PC-3 (cell line): ENCODE results near the gene IRX2. TPM values are rescaled to one million over a fixed set of nuclear protein-coding genes. Genes with fewer than 3 reads are reported as not detected.

ENCODE experiments used
- ATAC-seq: fragments of 200-7000 bp; cut with Tn5 transposase; 2 replicates; pipeline ENCODE4 v1.9.1; 2020; ENCODE audit warnings: mild to moderate bottlenecking, moderate library complexity
- BruUV-seq: library from RNA; stranded (reverse); fragments of 400-500 nt; replicated peaks from 2 replicates; lab custom pipeline; 2021; lab: Mats Ljungman, UMichigan
- CTCF ChIA-PET: fragments of 300-600 bp; sonication (Branson Sonifier 250); formaldehyde crosslinking; loops from one replicate; lab custom pipeline; 2022; ENCODE audit warnings: antibody characterized with exemption; lab: Charles Lee
- POLR2A ChIA-PET: fragments of 300-600 bp; sonication (Branson Sonifier 250); formaldehyde crosslinking; loops from one replicate; lab custom pipeline; 2022; ENCODE audit warnings: antibody characterized with exemption; ENCODE audit not compliant: unreplicated experiment; lab: Charles Lee
- DNase-seq: peaks from one replicate; pipeline ENCODE4 v3.0.0-alpha.2; 2015
- H2AFZ ChIP-seq: fragments of 300-600 bp; sonication (generic); 2 replicates; pipeline ENCODE4 v1.6.0; 2016; ENCODE audit warnings: antibody characterized with exemption, low read length
- H3F3A ChIP-seq: fragments of 300-600 bp; sonication (generic); one replicate; pipeline ENCODE4 v1.6.0; 2017; ENCODE audit warnings: antibody characterized with exemption, low read length, control low read depth, mild to moderate bottlenecking; ENCODE audit not compliant: unreplicated experiment
- H3K27ac ChIP-seq: fragments of 300-600 bp; sonication (generic); 2 replicates; pipeline ENCODE4 v1.5.1; 2016; ENCODE audit warnings: mild to moderate bottlenecking, low read length
- H3K27me3 ChIP-seq: fragments of 300-600 bp; sonication (generic); 2 replicates; pipeline ENCODE4 v1.6.1; 2016; ENCODE audit warnings: low read length, mixed read lengths
- H3K36me3 ChIP-seq: fragments of 300-600 bp; sonication (generic); 2 replicates; pipeline ENCODE4 v1.6.1; 2016; ENCODE audit warnings: low read depth, mixed run types, low read length, mixed read lengths
- H3K4me1 ChIP-seq: fragments of 300-600 bp; sonication (generic); 2 replicates; pipeline ENCODE4 v1.5.1; 2016; ENCODE audit warnings: low read length; ENCODE audit not compliant: insufficient read depth
- H3K4me2 ChIP-seq: fragments of 300-600 bp; sonication (generic); 2 replicates; pipeline ENCODE4 v1.6.0; 2016; ENCODE audit warnings: low read length
- H3K4me3 ChIP-seq: fragments of 300-600 bp; sonication (generic); 2 replicates; pipeline ENCODE4 v1.5.1; 2016; ENCODE audit warnings: mild to moderate bottlenecking, low read length, mixed read lengths
- H3K79me2 ChIP-seq: fragments of 300-600 bp; sonication (generic); 2 replicates; pipeline ENCODE4 v1.6.1; 2017; ENCODE audit warnings: low read length, mixed read lengths
- H3K9ac ChIP-seq: fragments of 300-600 bp; sonication (generic); 2 replicates; pipeline ENCODE4 v1.6.0; 2016; ENCODE audit warnings: mild to moderate bottlenecking, low read length
- H3K9me2 ChIP-seq: fragments of 300-600 bp; sonication (generic); replicated peaks from 2 replicates; pipeline ENCODE4 v1.6.1; 2016; ENCODE audit warnings: mixed run types, low read length, mixed read lengths
- H3K9me3 ChIP-seq: fragments of 300-600 bp; sonication (generic); 2 replicates; pipeline ENCODE4 v1.6.1; 2016; ENCODE audit warnings: low read length, mixed read lengths
- H4K20me1 ChIP-seq: fragments of 300-600 bp; sonication (generic); 2 replicates; pipeline ENCODE4 v1.6.1; 2016; ENCODE audit warnings: low read length, mixed read lengths
- EZH2 ChIP-seq: fragments of 300-600 bp; sonication (generic); IDR thresholded peaks from one replicate; pipeline ENCODE4 v1.6.1; 2017; ENCODE audit warnings: antibody characterized with exemption, mild to moderate bottlenecking, low read length; ENCODE audit not compliant: unreplicated experiment
- EZH2phosphoT487 ChIP-seq: fragments of 300-600 bp; sonication (generic); IDR thresholded peaks from 2 replicates; pipeline ENCODE4 v1.6.1; 2018; ENCODE audit warnings: mild to moderate bottlenecking, antibody characterized with exemption, low read length, borderline replicate concordance
- intact Hi-C: fragments of 100-400 bp; cut with micrococcal nuclease; formaldehyde crosslinking; loops from 2 replicates; pipeline ENCODE4 v1.9.0; 2023
- total RNA-seq: library from RNA; depleted of rRNA; stranded (reverse); fragments of >200 nt; gene quantifications from 2 replicates; pipeline ENCODE4 v1.2.3, GENCODE V29; 2014
- TF ChIP-seq, protein P1 (sequence below): fragments of 300-600 bp; sonication (generic); conservative IDR thresholded peaks from 2 replicates; pipeline ENCODE4 v1.5.1; 2017; ENCODE audit warnings: antibody characterized with exemption, low read depth, mild to moderate bottlenecking, low read length

IRX2 gene
- total RNA-seq, 1 experiment from 2014 or later, result 10.4 TPM

DNA sequence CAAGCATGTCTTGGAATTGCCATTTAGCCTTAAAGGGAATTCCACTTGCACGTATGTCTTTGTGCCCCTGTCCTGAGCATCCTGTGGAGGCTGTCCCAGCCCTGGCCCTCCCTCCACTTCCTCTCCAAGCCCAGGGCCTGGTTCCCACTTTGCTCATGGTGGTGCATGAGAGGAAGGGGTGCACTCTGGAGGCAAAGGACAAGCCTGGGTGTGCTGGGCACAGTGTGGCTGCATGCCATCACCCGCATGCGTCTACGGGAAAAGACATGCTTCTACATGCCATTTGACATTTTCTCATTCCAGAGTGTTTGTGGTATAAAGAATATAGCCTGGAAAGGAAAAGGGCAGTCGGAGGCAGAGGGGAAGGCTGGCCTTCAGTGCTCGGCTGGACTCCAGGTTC is 7.2 kb upstream of the IRX2 start:
- Histone ChIP-seq H3K4me1 (peaks cover 43% of the 10 kb centered on the region), H3K79me2 (no peaks in the 10 kb centered on the region), H3K9me3 (no peaks in the 10 kb centered on the region), H3K27me3 (no peaks in the 10 kb centered on the region), H3F3A (no peaks in the 10 kb centered on the region), H2AFZ (no peak overlapping the region), H3K36me3 (no peaks in the 10 kb centered on the region), H3K4me2 (0 out of 2 replicates have a peak overlapping the region, but pooled peaks have one; percentile 36), H3K9ac (no peak overlapping the region), H3K9me2 (no peaks in the 10 kb centered on the region), H3K27ac (peak overlapping the region; percentile 38), H4K20me1 (no peaks in the 10 kb centered on the region), H3K4me3 (no peak overlapping the region)
- BruUV-seq, result no TSS peak
- ATAC-seq (no peak), DNase-seq (no peak)
- ChIA-PET POLR2A (no interaction called here), CTCF (no interaction called here)
- TF ChIP-seq EZH2phosphoT487, result no peak
- TF ChIP-seq, protein P1, sequence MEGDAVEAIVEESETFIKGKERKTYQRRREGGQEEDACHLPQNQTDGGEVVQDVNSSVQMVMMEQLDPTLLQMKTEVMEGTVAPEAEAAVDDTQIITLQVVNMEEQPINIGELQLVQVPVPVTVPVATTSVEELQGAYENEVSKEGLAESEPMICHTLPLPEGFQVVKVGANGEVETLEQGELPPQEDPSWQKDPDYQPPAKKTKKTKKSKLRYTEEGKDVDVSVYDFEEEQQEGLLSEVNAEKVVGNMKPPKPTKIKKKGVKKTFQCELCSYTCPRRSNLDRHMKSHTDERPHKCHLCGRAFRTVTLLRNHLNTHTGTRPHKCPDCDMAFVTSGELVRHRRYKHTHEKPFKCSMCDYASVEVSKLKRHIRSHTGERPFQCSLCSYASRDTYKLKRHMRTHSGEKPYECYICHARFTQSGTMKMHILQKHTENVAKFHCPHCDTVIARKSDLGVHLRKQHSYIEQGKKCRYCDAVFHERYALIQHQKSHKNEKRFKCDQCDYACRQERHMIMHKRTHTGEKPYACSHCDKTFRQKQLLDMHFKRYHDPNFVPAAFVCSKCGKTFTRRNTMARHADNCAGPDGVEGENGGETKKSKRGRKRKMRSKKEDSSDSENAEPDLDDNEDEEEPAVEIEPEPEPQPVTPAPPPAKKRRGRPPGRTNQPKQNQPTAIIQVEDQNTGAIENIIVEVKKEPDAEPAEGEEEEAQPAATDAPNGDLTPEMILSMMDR, result no peak
- no peak for TF ChIP-seq EZH2
- intact Hi-C loops, result no loop called here

DNA sequence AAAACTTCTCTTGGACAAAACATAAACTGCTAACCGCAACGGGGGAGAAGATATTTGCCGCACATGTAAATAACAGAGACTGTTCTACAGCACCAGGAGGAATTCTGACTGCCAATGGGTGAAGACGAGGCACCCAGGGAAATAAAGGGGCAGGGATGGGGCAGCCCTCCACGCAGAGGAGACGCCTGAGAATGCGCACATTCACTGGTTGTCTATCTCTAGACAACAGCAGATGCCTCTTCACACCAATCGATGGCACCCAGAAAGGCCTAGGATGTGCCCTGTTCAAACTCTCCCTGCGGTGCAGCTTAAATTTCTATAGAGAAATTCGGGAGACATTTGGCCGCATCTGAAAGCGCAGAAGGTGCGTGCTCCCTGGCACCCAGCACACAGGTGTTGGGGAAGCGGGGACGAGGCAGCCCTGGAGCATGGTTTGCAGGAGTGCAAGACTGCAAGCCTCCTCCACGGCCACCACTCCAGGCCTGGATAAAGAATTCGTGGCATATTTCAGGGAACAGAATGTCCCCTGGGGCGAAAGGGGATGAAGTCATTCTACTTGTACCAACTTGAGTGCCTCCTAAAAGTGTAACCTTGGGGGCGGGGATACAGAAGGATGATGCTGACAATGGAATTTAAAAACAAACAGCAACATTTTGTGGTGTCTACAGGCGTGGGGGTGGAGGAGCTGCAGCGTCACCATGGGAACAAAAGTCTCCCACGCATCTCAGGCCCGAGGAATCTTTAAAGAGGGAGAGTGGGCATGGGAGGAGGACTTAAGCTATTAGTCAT is 6.3 kb upstream of the IRX2 start:
- DNase-seq, result peak; percentile 92
- intact Hi-C loops, result no loop called here
- Histone ChIP-seq H3F3A (no peaks in the 10 kb centered on the region), H3K9ac (no peak overlapping the region), H3K4me3 (no peak overlapping the region; the same call in 1 of the 2 replicates), H2AFZ (no peak overlapping the region), H3K9me2 (no peaks in the 10 kb centered on the region), H3K79me2 (peaks cover 2% of the 10 kb centered on the region; the same call in 1 of the 2 replicates), H4K20me1 (no peaks in the 10 kb centered on the region), H3K4me1 (peaks cover 45% of the 10 kb centered on the region), H3K9me3 (no peaks in the 10 kb centered on the region), H3K27me3 (no peaks in the 10 kb centered on the region), H3K36me3 (no peaks in the 10 kb centered on the region), H3K27ac (peak overlapping the region; percentile 52), H3K4me2 (peak overlapping the region; percentile 93)
- no TSS peak for BruUV-seq
- TF ChIP-seq EZH2 (no peak), EZH2phosphoT487 (no peak)
- TF ChIP-seq, protein P1, result no peak
- CTCF ChIA-PET, result no interaction called here
- ATAC-seq, result peak; percentile 13
- POLR2A ChIA-PET, result no interaction called here
